ENCODE results near the gene MEGF6.
A peak's percentile ranks its signal among the peaks of the same experiment; 100 is the strongest.

Gene MEGF6

DNA sequence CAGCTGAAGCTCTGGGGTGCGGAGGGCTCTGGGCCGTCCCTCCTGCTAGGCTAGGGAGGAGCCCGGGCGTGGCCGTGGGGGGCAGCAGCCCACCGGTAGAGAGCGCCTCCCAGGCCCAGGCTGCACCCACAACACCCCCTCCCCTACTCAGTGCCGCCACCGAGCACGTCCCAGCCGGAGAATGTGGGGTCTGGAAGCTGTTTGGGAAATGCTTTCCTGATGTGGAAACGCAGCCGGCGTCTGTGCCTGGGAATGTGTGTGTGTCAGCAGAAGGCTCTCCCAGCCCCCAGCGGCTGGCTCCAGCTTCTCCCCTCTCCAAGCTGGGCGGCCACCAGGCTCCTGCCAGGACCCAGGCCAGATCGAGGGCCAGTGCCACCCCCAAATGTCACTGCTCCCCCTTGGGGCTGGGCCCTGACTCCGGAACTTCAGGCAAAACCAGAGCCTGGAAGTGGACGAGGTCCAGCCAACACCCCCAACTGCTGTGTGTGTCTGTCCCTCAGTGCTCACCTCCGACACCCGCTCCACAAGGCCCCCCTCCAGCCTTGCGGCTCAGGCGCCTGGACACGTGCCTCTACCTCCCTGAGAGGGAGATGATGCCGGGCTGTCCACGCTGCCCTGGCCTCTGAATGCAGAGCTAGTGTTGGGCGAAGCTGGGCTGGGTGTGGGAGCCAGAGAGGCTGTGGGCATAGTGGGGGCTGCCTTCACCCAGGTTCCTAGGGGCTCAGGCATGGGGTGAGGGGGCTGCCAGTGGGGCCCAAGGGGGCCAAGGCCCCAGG is 74.7 kb downstream of the MEGF6 start:
- DNase-seq (ENCODE audit: low read depth) = no peak

DNA sequence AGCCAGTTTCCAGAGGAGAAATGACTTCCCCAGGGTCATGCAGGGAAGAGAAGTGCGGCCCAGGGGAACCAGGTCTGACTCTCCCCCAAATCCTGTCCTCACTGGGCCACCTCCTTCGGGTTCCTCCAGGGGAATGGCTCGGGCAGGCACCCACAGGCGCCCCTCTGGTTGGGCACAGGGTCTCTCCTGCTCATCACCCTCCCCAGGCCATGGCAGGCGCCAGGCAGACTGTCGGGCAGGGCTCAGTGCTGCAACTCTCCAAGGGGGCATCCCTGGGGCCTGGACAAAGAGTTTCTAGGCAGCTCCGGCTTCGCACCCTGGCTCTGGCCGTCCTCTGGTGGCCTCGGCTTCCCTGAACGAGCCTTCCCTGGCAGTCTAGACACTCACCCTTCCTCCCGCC is 75.6 kb downstream of the MEGF6 start:
- no peak for DNase-seq (ENCODE audit: low read depth)

DNA sequence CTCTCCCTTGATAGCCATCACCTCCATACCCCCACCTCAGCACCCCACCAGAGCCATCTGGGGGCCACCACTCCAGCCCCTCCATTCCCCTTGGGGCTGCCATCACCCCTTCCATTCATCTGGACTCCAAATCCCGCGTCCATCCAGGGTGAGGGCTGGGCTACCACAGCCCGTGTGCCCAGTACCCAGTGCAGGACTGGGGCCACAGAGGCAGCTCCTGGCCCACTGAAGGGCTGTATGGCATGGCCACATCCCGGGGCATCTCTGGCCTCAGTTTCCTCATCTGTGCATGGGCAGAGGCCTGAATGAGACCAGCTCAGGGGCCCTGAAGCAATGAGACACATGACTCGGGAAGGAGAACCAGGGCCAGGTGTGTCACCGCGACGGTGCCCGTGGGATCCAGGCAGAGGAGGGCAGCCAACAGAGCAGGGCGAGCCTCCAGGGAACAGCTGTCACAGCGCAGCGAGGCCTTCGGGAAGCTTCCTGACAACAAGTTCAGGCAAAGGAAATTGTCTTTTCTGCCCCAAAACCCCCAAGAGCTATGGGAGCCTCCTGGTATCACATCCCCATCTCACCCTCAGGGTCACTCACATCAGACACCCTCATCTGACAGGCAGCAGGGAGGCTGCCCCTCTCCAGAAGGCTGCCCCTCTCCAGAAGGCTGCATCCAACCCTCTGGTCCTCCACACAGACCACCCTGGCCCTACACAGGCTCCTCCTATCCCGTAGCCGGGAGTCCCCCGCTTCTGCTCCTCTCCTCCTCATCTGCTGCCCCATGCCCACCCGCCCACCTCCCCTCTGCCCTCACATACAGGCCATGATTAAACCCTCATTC is 76.3 kb downstream of the MEGF6 start:
- DNase-seq (ENCODE audit: low read depth) = no peak

DNA sequence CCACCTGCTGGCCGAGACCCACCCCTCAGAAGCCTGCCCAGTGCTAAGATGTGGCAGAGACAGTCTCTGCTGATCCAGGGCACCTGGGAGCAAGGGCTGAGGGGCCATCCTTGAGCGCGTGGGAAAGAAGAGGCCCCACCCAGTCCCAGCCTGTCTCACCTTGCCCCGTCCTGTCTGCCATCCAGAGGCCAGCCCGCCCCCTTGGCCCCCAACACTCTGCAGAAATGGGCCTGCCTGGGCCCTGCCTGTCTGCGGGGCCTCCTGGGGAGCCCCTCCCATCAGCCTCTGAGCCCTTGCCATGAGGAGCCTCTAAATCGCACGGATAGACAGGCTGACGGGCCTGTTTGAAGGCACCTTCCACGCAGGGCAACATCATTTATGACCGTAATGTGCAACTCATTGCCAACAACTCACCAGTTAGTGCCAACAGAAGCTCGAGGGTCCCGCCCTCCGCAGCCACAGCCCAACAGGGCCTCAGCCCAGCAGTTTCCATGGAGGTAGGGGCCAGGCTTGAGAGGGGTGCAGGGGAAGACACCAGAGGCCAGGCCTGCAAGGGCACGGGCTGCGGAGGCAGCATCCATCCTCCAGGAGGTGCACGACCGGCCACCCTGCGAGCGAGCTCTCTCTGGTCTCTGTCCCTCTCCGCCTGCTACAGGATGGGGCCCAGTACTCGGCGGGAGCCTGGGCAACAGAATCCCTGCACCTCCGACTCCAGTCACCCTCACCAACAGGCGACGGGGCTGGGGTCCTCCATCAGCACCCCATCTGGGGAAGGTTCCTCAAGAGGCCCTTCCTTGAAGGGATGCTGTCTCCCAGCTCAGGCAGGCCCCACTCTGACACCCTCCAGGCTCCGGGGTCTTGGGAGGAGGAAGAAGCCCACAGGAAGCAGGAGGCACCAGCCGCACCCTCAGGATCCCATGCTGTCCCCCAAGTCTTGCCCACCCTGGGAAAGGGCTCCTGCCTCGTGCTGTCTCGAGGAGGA is 78.0 kb downstream of the MEGF6 start:
- no peak for DNase-seq (ENCODE audit: low read depth)

DNA sequence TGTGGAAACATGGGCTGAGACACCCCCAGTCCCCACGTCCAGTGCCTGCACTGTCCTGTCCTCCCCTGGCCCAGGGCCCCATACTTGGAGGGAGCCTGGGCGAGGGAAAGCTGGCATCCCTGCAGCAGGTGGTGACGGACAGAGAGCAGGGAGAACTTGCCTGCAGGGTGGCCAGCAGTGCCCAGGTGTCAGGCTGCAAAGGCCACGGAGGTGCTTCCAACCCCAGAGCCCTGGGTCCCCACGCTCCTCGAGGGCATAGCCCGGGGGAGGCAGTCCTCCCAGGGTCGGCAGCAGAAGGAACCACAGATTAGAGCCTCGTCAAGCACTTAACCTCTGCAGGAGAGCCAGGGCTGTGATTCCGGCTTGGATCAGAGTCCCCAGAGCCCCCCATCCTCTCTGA is 79.4 kb downstream of the MEGF6 start:
- DNase-seq (ENCODE audit: low read depth) = no peak

DNA sequence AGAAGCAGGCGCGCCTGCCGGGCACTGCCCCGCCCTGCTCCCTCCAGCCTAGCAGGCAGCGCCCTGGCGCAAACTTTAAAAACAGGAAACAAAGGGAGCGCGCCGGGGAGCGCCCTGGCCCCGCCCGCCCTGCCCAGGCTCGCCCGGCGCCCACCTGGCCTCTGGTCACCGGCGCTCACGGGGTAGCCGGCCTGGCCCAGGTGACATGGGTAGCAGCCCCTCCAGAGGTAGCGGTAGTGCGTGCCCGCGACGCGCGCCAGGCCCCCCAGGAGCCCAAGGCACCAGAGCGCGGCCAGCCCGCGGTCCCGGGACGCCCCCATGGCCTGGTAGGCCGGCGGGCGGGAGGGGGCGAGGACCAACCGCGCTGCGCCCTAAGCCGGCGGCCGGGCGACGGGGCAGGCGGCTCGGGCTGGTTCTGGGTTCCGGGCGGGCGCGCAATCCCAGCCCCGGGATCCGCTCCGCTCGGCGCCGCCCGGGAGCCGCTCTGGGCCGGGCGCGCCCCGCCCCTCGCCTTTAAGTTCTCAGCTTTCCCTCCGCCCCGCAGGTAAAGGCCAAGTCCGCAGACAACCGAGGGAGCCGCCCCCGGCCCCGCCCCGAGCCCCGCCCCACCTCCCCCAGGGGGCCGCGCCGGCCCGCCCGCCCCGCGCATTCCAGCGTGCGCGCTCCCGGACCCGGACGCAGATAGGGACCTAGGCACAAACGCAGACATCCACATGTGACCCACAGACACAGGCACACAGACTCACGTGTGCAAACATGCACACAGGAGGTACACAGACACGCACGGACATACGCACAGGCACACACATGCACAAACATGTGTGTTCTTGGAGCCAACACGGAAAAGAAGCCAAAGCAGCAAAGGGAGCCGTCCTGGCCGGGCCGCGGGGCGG is 80.1 kb downstream of the MEGF6 start:
- DNase-seq (ENCODE audit: low read depth) = peak; percentile 59

DNA sequence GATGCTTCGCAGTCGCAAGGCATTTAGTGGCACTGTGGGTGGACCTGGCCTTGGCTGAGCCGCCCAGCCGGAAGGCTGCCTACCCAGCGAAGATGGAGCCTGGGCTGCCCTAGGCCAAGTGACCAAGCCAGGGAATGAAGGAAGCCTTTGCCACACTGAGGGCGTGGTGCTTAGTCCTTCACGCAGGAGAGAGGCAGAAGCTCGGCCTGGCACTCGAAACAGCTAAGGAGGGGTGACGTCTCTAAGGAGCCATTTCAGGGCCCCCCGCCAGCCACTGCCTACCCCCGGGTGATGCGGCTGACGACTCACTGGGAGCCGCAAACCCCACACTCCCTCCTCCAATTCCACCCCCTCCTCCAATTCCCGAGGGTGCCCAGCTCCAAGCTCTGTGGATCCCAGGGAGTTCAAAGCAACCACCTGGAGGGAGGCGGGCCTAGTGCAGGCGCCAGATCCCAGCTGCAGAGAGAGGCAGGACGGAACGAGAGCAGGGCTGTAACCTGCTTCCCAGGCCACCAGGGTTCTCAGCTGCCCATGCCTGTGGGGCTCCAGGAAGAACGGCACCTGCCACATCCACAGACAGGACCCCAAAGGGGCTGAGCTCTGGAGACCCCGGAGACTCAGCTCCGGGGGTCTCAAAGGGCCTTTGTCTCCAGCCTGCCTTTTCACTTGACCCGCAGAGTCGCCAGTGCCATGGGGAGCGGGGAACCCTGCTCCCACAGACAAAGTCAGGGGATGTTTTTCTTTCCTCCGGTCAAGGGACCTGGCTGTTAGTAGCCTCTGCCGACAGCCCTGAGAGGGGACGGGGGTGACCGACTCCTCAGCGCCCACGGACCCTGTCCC is 81.0 kb downstream of the MEGF6 start:
- DNase-seq (ENCODE audit: low read depth) = no peak

DNA sequence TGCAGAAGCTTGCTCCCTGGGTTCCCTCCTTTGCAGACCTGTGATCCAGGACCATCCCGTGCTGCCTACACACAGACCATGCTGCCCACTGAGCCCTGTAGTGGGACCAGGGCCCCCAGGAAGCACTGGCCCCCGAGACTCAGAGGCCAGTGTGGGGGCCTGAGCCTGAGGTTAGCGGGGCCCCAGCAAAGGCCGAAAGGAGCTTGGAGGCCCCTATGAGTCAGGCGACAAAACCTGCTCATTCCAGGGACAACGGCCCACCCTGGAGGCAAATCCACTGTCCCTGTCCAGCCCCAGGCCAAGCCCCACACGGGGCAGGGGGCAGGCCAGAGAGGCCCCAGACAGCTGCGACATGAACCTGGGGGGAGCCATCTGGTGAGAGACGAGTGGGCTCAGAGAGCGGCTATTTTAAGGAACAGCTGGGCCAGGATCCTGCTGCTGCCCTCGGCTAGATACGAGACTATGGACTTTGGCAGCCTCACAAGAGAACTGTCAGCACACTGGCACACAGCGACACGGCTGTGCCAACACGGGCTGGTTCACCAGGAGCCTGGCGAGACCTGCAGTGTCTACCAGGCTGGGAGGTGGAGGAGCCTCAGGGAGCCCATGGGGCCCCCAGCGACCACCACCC is 82.1 kb downstream of the MEGF6 start:
- no peak for DNase-seq (ENCODE audit: low read depth)

DNA sequence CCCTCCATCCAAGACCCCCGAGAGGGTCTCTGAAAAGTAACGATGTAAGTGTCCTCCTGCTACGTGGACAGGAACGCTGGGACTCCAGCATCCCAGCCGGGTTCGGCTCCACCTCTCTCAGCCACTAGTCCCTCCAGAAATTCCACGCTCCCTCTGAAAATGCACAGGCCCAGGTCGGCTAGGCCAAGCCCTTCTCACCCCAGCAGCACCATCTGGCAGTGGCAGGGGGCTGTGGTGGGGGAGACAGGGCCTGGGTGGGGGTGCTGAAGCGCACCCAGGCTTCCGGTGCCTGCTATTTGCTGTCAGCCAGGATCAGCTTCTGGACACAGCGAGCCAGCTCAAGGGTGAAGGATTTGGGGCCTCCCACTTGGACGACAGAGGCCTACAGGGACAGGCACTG is 83.5 kb downstream of the MEGF6 start:
- no peak for DNase-seq (ENCODE audit: low read depth)

DNA sequence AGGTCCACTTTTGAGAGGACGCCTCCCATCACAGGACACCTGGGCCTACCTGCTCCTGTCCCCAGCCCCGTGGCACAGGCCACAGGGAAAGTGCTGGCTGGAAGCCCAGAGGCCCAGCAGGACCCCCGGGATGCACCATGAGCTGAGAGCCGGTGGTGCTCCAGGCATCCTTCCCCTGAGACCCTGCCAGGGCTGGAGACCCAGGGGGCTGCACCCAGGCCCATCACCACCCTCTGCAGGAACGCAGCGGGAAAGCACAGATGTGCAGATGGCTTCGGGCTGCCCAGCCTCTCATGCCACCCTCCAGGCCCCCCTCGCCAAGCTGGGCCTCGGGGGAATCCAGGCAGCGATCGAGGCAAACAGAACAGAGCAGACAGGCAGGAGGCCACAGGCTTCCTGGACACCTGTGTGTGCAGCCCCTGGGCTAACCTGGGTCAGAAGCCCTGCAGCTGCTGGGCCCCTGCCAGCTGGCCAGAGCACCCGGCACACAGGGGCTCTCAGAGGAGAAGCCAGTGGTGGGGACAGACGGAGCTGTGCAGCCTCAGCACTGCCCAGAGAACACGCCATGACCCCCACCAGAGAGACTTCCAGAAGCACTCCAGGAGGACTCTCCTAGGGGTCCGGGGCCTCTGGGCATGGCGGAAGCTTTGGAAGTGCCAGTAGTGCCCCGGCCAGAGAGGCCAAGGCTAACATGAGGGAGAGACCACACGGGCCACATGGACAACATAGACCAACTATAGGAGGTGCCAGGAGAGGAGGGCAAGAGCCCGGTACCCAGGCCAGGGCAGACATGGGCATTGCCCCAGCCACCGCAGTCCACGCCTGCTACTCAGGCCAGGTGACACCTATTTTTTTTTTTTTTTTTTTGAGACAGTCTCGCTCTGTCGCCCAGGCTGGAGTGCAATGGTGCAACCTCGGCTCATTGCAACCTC is 85.5 kb downstream of the MEGF6 start:
- no peak for DNase-seq (ENCODE audit: low read depth)

DNA sequence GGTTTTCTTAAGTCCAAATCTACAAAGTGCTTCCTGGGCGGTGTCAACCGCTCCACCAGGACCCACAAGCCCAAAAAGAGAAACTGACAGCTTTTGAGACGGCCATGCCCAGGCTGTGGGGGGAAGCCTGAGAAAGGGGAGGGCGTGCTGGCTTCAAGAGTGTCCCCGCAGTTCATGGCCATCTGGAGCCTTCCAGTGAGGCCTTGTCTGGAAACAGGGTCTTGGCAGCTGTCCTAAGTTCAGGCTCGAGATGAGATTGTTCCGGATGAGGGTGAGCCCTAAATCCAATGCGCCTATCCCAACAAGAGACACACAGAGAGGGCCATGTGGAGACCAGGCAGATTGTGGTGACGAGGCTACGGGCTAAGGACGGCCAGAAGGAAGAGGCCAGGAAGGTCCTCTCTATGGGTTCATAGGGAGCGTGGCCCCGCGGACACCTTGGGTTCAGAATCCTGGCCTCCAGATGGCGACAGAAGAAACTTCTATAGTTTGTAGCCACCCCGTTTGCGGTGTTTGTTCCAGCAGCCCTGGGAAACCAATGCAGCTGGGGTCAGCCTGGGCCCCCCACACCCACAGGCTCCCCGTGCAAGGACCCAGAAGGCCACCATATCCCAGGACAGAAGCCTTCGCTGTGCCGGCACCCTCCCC is 86.6 kb downstream of the MEGF6 start:
- DNase-seq (ENCODE audit: low read depth) = no peak

DNA sequence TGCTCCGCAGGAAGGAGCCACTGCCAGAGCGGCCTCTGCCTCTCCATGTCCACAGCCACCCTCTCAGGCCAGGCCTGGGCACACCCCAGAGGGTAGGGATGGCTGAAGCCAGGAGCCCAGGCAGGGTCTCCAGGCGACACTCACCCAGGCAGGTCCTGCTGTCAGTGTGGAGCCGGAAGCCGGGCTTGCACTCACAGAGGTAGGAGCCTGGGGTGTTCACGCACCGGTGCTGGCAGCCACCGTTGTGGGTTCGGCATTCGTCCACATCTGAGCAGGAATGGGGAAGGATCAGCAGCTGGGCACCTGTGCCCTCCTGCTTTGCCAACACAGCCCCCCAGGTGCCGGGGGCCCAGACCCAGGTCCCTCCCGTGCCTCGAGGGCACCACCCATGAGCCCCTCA is 87.3 kb downstream of the MEGF6 start:
- DNase-seq (ENCODE audit: low read depth) = no peak

DNA sequence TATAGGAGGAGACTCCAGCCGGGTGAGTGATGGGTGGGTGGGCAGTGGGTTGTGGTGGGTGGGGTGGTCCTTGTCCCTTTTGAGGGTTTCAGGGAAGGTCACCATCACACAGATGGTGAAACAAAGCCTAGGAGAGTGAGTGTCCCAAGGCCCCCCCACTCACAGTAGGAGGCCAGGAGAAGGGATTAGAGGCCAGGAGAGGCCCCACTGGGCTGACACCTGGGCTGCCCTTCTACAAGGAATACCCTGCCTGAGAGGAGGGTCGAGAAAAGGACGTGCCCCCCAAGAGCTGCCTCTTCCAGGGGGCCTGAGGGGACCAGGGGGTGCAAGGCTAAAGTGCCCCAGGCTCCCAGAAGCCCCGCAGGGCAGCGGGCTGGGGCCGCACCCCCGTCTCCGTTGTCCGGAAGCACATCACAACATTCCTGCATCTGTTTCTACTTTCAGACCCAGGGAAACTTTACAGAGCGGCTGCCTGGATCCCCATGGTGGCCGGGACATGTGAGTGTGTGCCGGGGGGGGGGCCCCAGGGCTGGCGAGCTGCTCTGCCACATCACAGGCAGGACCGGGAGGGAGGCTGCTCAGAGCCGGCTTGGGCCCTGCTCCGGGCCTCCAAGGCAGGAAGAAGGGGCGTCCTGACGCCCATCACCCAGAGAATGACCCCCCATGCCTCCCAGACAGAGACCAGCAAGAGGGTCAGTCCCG is 88.6 kb downstream of the MEGF6 start:
- no peak for DNase-seq (ENCODE audit: low read depth)

DNA sequence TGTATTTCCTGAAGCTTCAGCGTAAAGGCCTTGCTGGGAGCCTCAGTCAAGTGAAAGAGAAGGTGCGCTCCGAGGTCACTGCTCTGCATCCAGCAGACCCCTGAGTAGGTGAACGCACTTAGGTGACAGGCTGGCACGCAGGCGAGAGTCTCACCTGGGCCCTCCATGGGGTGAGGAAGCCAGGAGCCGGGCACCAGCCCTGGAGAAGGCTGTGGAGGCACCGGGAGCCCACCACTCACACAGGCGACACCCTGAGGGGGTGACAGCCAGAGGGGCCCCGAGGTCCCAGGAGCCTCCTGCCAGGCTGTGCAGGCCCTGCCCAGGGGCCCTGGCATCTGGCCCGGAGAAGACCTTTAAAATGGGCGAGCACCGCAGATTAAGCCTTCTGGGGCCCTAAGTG is 89.2 kb downstream of the MEGF6 start:
- no peak for DNase-seq (ENCODE audit: low read depth)

DNA sequence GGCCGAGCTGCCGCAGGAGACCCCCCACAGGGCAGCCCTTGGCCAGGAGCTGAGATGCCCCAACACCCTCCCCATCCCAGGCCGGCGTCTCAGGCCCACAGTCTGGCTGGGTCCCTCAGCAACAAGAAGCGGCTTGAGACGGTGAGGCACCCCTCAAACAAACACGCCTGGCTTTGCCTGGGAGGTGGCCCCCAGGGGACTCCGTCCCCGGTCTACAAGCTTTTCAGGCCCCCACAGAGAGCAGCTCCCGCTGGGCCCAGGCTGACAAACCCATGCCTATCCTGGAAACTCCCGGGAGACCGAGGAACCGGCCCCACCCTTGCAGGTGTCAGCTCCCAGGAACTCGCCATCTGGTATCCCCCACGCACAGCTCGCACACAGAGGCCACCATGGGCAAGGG is 89.9 kb downstream of the MEGF6 start:
- DNase-seq (ENCODE audit: low read depth) = no peak

DNA sequence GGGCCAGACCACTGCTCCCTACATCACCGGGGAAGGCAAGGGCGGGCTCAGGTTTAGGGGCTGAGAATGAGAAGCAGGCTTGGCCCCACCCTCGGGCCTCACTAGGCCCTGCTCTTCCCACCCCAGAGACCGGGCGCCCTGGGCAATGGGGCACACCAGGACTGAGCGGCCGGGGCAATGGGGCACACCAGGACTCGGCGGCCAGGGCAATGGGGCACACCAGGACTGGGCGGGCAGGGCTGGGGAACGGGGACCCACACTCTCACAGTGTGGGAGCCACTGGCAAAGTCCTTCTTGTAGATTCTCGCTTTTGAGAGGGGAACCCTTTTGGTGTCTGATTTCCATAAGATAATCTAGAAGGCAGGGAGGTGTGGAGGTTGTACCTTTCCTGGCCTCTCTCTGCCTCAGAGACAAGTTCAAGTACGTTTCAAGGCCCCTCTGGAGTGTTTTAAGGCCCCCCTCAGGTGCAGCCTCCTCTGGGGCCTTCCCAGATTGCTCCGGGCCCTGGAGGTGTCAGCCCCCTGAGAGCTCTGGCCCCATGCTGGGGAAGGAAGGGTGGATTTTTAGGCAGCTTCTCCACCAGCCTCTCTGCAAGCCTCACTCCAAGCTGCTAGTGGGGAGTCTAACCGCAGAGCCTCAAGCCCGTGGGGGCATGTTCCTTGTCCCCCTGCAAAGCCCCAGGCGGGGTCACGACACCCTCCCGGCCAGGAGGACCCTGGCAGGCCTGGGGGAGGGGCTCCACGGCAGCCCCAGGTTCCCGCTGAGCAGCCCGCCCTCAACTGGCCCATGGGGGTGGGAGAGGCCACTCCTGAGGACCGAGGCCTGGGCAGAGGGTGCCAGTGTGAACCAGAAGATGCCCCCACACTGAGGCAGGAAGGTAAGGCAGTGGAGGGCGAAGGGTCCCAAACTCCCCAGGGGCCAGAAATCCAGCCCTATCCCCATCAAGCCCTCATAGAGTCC is 90.6 kb downstream of the MEGF6 start:
- no peak for DNase-seq (ENCODE audit: low read depth)
